Type B pancreatic cell (in vitro differentiated cells): ENCODE results near the gene KRT6A. TPM values are rescaled to one million over a fixed set of nuclear protein-coding genes. Genes with fewer than 3 reads are reported as not detected.

ENCODE experiments used
- DNase-seq: peaks from one replicate; pipeline ENCODE4 v3.0.0; 2021; ENCODE audit warnings: mixed read lengths; ENCODE audit not compliant: unreplicated experiment; ENCODE audit errors: extremely low spot score
- H3K27ac Mint-ChIP-seq: 2 replicates; pipeline ENCODE4 v1.8.0; 2021; ENCODE audit warnings: mild to moderate bottlenecking, mixed read lengths
- H3K27me3 Mint-ChIP-seq: 2 replicates; pipeline ENCODE4 v1.8.0; 2021; ENCODE audit warnings: mixed read lengths
- H3K36me3 Mint-ChIP-seq: 2 replicates; pipeline ENCODE4 v1.8.0; 2021; ENCODE audit warnings: mixed read lengths
- H3K4me1 Mint-ChIP-seq: one replicate; pipeline ENCODE4 v1.8.0; 2021; ENCODE audit warnings: mixed read lengths; ENCODE audit not compliant: unreplicated experiment
- H3K4me3 Mint-ChIP-seq: 2 replicates; pipeline ENCODE4 v1.8.0; 2021; ENCODE audit warnings: mild to moderate bottlenecking, mixed read lengths
- H3K9me3 Mint-ChIP-seq: 2 replicates; pipeline ENCODE4 v1.8.0; 2021; ENCODE audit warnings: mixed read lengths
- CTCF ChIP-seq: fragments of 200-600 bp; sonication (generic); conservative IDR thresholded peaks from 2 replicates; pipeline ENCODE4 v1.5.0; 2021; ENCODE audit warnings: antibody characterized with exemption, mild to moderate bottlenecking
- total RNA-seq: library from RNA; stranded (reverse); gene quantifications from 2 replicates; pipeline ENCODE4 v1.2.1, GENCODE V29; 2021; ENCODE audit warnings: low replicate concordance

Gene KRT6A
- total RNA-seq, 1 donor from 2014 or later = 9.9 TPM

GRCh38 chr12:52539083-52539820 is 46.2 kb upstream of the KRT6A start:
- H3K4me3 Mint-ChIP-seq = peak overlapping the region; percentile 36

DNA sequence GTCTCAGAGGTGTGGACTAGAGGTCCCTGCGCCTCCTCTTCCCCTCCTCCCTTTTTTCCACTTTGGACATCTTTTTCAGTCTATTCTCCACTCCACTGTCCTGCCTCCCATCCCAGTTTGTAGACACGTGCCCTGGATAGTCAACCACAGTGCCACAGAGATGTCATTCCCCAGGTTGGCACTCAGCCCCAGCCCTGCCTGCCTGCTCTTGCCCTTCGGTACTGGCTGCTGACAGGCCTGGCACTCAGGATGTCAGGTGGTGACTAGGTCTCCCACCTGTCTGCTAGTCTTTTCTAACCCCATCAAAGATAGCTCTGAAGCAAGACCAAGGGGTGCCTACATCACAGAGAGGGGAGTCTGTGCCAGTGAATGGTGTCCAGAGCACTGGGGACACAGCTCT is 44.0 kb upstream of the KRT6A start:
- H3K36me3 Mint-ChIP-seq = no peaks in the 10 kb centered on the region
- no peak overlapping the region for H3K27ac Mint-ChIP-seq
- peaks cover 10% of the 10 kb centered on the region for H3K4me1 Mint-ChIP-seq
- TF ChIP-seq CTCF = no peak
- peaks cover 6% of the 10 kb centered on the region for H3K27me3 Mint-ChIP-seq
- no peak for DNase-seq
- H3K4me3 Mint-ChIP-seq = no peak overlapping the region
- H3K9me3 Mint-ChIP-seq = no peaks in the 10 kb centered on the region

More at GRCh38 chr12:52539083-52539820, 46.2 kb upstream of the KRT6A start:
- Mint-ChIP-seq H3K9me3 (no peaks in the 10 kb centered on the region), H3K36me3 (no peaks in the 10 kb centered on the region), H3K4me1 (peaks cover 10% of the 10 kb centered on the region), H3K27ac (peak overlapping the region; percentile 61), H3K27me3 (peaks cover 12% of the 10 kb centered on the region)
- no peak for DNase-seq
- TF ChIP-seq CTCF = no peak

DNA sequence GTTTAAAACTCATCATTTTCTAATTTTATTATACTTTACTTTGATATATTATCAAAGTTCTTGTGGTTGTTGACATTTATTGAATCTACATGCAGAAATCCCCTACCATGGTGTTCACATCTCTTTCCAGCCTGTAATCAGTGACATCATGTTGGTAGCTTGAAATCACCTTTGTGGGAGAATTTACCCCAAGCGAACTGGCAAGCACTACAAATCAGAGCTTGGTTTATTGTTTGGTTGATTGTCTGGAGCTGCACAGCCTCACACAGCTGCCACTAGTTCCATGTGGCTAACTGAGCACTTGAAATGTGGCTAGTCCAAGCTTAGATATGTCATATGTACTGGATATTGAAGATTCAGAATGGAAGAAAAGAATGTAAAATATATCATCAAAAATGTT is 42.5 kb upstream of the KRT6A start:
- Mint-ChIP-seq H3K36me3 (no peaks in the 10 kb centered on the region), H3K27ac (no peak overlapping the region)

DNA sequence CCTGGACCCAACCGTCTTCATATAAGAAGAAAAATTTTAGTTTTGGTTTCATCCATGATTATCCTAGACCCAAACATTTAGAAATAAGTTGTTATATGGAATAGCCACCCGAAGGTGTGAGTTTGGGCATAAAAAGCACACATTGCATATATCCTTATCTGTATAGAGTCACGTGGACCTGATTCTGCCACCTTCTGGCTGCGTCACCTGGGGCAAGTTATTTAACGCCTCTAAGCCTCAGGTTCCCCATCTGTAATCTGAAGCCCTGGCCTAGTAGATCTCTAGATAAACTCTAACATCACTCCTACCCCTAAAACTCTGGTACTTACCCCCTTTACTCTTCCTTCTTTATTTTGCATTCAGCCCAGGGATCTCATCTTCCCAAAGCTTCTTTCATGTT is 41.4 kb upstream of the KRT6A start:
- no peak overlapping the region for H3K4me3 Mint-ChIP-seq

More for the DNA sequence above, 42.5 kb upstream of the KRT6A start:
- Mint-ChIP-seq H3K4me3 (no peak overlapping the region), H3K4me1 (peaks cover 10% of the 10 kb centered on the region), H3K9me3 (no peaks in the 10 kb centered on the region), H3K27me3 (peaks cover 6% of the 10 kb centered on the region)
- no peak for DNase-seq
- no peak for TF ChIP-seq CTCF

GRCh38 chr12:52533686-52534470 is 40.8 kb upstream of the KRT6A start:
- no peak for DNase-seq
- Mint-ChIP-seq H3K27me3 (no peaks in the 10 kb centered on the region), H3K27ac (no peak overlapping the region), H3K36me3 (no peaks in the 10 kb centered on the region), H3K9me3 (no peaks in the 10 kb centered on the region), H3K4me3 (no peak overlapping the region), H3K4me1 (peaks cover 4% of the 10 kb centered on the region)
- no peak for TF ChIP-seq CTCF

More for the DNA sequence above, 41.4 kb upstream of the KRT6A start:
- H3K9me3 Mint-ChIP-seq = no peaks in the 10 kb centered on the region
- H3K27me3 Mint-ChIP-seq = peaks cover 6% of the 10 kb centered on the region
- no peaks in the 10 kb centered on the region for H3K36me3 Mint-ChIP-seq
- peaks cover 10% of the 10 kb centered on the region for H3K4me1 Mint-ChIP-seq
- H3K27ac Mint-ChIP-seq = no peak overlapping the region
- no peak for TF ChIP-seq CTCF
- no peak for DNase-seq
